Uterus (tissue), 4 donors: ENCODE data around the gene RPL38. TPM values are rescaled to one million over a fixed set of nuclear protein-coding genes. Genes with fewer than 3 reads are reported as not detected.

Experiments
- DNase-seq, 2 donors: peaks; one replicate each; pipeline ENCODE4 v3.0.0-alpha.2; 2019 to 2020
- H3K27ac ChIP-seq, 2 donors: fragments of 200-600 bp; sonication (generic); 1 replicate in 1 of 2; 2 replicates in 1 of 2; pipeline ENCODE4 v1.5.1; 2016 to 2018
- H3K27me3 ChIP-seq, 2 donors: fragments of 200-600 bp; sonication (generic); one replicate each; pipeline ENCODE4 v1.5.1; 2018 to 2019; ENCODE audit warnings: control low read depth in 1 of 2
- H3K36me3 ChIP-seq, 2 donors: fragments of 200-600 bp; sonication (generic); one replicate each; pipeline ENCODE4 v1.5.1; 2019; ENCODE audit warnings: control low read depth in 1 of 2
- H3K4me1 ChIP-seq, 2 donors: fragments of 200-600 bp; sonication (generic); one replicate each; pipeline ENCODE4 v1.5.1; 2018 to 2019; ENCODE audit warnings: control low read depth in 1 of 2
- H3K4me3 ChIP-seq, 2 donors: fragments of 200-600 bp; sonication (generic); 1 replicate in 1 of 2; 2 replicates in 1 of 2; pipeline ENCODE4 v1.5.1; 2018 to 2019; ENCODE audit warnings: mild to moderate bottlenecking in 1 of 2
- H3K9me3 ChIP-seq, 2 donors: fragments of 200-600 bp; sonication (generic); one replicate each; pipeline ENCODE4 v1.5.1; 2019; ENCODE audit warnings: control low read depth in 1 of 2
- CTCF ChIP-seq, 4 experiments: fragments of 200-600 bp in 2 of 4; fragments of 450-650 bp in 2 of 4; sonication (generic) in 2 of 4; IDR thresholded peaks; one replicate each; pipeline ENCODE4 v1.5.1; 2016 to 2019; ENCODE audit warnings: antibody characterized with exemption in 4 of 4, mild to moderate bottlenecking in 2 of 4, moderate library complexity in 1 of 4
- POLR2A ChIP-seq, 2 donors: fragments of 450-650 bp; IDR thresholded peaks; one replicate each; pipeline ENCODE4 v1.6.1; 2016; ENCODE audit warnings: antibody characterized with exemption in 2 of 2, mild to moderate bottlenecking in 1 of 2, moderate library complexity in 1 of 2
- intact Hi-C: fragments of 100-400 bp; cut with DNase I; formaldehyde crosslinking; loops from one replicate; pipeline ENCODE4 v1.15.1; 2023; ENCODE audit warnings: low total_unique reads
- total RNA-seq, 4 donors: library from RNA; depleted of rRNA in 3 of 4; stranded (reverse); fragments of >200 nt in 3 of 4; gene quantifications; one replicate each; pipeline versions ENCODE4 v1.1.0 to v1.2.4, GENCODE V29; 2014 to 2023
- donor health status: DM: yes; HTN: yes; CAD: no.

Gene RPL38
- total RNA-seq, 4 donors from 2014 or later, result 87.9 to 1,969 (median 610) TPM

GRCh38 chr17:74243013-74243755, 39.7 kb downstream of the RPL38 start:
- Histone ChIP-seq H3K4me3 (no peak overlapping the region), H3K4me1 (no peaks in the 10 kb centered on the region), H3K27ac (no peak overlapping the region), H3K9me3 (no peaks in the 10 kb centered on the region), H3K36me3 (no peaks in the 10 kb centered on the region), H3K27me3 (no peaks in the 10 kb centered on the region)
- DNase-seq, result no peak
- TF ChIP-seq CTCF (IDR thresholded peaks at IDR 0.05), result no peak
- no peak for TF ChIP-seq POLR2A (IDR thresholded peaks at IDR 0.05)
- intact Hi-C loops, result no loop called here

GRCh38 chr17:74244128-74244527, 40.6 kb downstream of the RPL38 start:
- no peaks in the 10 kb centered on the region for H3K36me3 ChIP-seq
- no peaks in the 10 kb centered on the region for H3K9me3 ChIP-seq
- H3K4me3 ChIP-seq, result no peak overlapping the region
- H3K27ac ChIP-seq, result no peak overlapping the region
- TF ChIP-seq POLR2A (IDR thresholded peaks at IDR 0.05), result no peak
- no peak for TF ChIP-seq CTCF (IDR thresholded peaks at IDR 0.05)
- no peaks in the 10 kb centered on the region for H3K27me3 ChIP-seq
- intact Hi-C loops, result no loop called here
- no peaks in the 10 kb centered on the region for H3K4me1 ChIP-seq
- DNase-seq, result no peak

- Histone ChIP-seq H3K4me3 (no peak overlapping the region), H3K36me3 (no peaks in the 10 kb centered on the region), H3K4me1 (no peaks in the 10 kb centered on the region), H3K27me3 (no peaks in the 10 kb centered on the region), H3K9me3 (no peaks in the 10 kb centered on the region), H3K27ac (no peak overlapping the region)
- no peak for DNase-seq
- intact Hi-C loops, result no loop called here
- TF ChIP-seq POLR2A (IDR thresholded peaks at IDR 0.05) (no peak), CTCF (IDR thresholded peaks at IDR 0.05) (no peak)
Measured at GRCh38 chr17:74244548-74244947, 41.1 kb downstream of the RPL38 start.

GRCh38 chr17:74245145-74245831, 41.8 kb downstream of the RPL38 start:
- H3K4me3 ChIP-seq, result no peak overlapping the region
- H3K9me3 ChIP-seq, result no peaks in the 10 kb centered on the region
- H3K27ac ChIP-seq, result no peak overlapping the region
- TF ChIP-seq CTCF (IDR thresholded peaks at IDR 0.05), result no peak
- no peak for TF ChIP-seq POLR2A (IDR thresholded peaks at IDR 0.05)
- no peaks in the 10 kb centered on the region for H3K4me1 ChIP-seq
- DNase-seq, result no peak
- no peaks in the 10 kb centered on the region for H3K27me3 ChIP-seq
- intact Hi-C loops, result no loop called here
- H3K36me3 ChIP-seq, result no peaks in the 10 kb centered on the region

- intact Hi-C loops, result no loop called here
- TF ChIP-seq CTCF (IDR thresholded peaks at IDR 0.05) (no peak), POLR2A (IDR thresholded peaks at IDR 0.05) (no peak)
- no peaks in the 10 kb centered on the region for H3K36me3 ChIP-seq
- no peaks in the 10 kb centered on the region for H3K27me3 ChIP-seq
- H3K9me3 ChIP-seq, result no peaks in the 10 kb centered on the region
- DNase-seq, result no peak
- H3K4me3 ChIP-seq, result no peak overlapping the region
- no peaks in the 10 kb centered on the region for H3K4me1 ChIP-seq
- H3K27ac ChIP-seq, result no peak overlapping the region
Measured at GRCh38 chr17:74245871-74246270, 42.4 kb downstream of the RPL38 start.
